HCT116 (cell line): ENCODE measurements around the gene HCRT. TPM values are rescaled to one million over a fixed set of nuclear protein-coding genes. Genes with fewer than 3 reads are reported as not detected.

Experiments
- ATAC-seq: fragments of 200-7000 bp; cut with Tn5 transposase; 2 replicates; pipeline ENCODE4 v1.9.1; 2020; ENCODE audit warnings: mild to moderate bottlenecking, moderate library complexity
- BruUV-seq: library from RNA; stranded (reverse); fragments of 400-500 nt; replicated peaks from 2 replicates; lab custom pipeline; 2021; lab: Mats Ljungman, UMichigan
- CTCF ChIA-PET: fragments of 300-600 bp; sonication (Branson Sonifier 250); formaldehyde crosslinking; loops from one replicate; lab custom pipeline; 2021; ENCODE audit warnings: antibody characterized with exemption; lab: Charles Lee
- POLR2A ChIA-PET: fragments of 300-600, 350-600 bp; sonication (Branson Sonifier 250); formaldehyde crosslinking; loops from one replicate; lab custom pipeline; 2021; ENCODE audit warnings: antibody characterized with exemption; lab: Charles Lee
- RAD21 ChIA-PET, 2 experiments: fragments of 300-600 bp; sonication (Branson Sonifier 250); formaldehyde crosslinking; loops; one replicate each; lab custom pipeline; 2023; ENCODE audit warnings: low total read pairs in 2 of 2; ENCODE audit not compliant: uncharacterized antibody in 2 of 2, unreplicated experiment in 2 of 2, low non-redundant PET in 1 of 2; lab: Charles Lee
- DNase-seq: peaks from one replicate; pipeline ENCODE4 v3.0.0-alpha.2; 2010; ENCODE audit warnings: low read depth, low spot score
- H2AFZ ChIP-seq: fragments of 200-600 bp; shearing (Covaris generic), sonication (generic); 2 replicates; pipeline ENCODE4 v1.6.1; 2017; ENCODE audit warnings: low read depth, mixed run types, mixed read lengths, antibody characterized with exemption, low read length; ENCODE audit not compliant: poor library complexity, severe bottlenecking
- H3K27ac ChIP-seq: 2 replicates; pipeline ENCODE4 v1.5.1; 2012; ENCODE audit warnings: low read depth, low read length
- H3K27me3 ChIP-seq: fragments of 200-600 bp; sonication (generic); 2 replicates; pipeline ENCODE4 v1.6.1; 2016; ENCODE audit warnings: mixed run types, low read length, mixed read lengths; ENCODE audit not compliant: insufficient read depth
- H3K36me3 ChIP-seq, 2 experiments: fragments of 200-500 bp in 1 of 2; fragments of 200-600 bp in 1 of 2; sonication (Bioruptor generic) in 1 of 2; sonication (generic) in 1 of 2; 2 replicates each; pipeline versions ENCODE4 v1.5.1 to v1.6.1; 2014 to 2016; ENCODE audit warnings: low read length in 2 of 2, inconsistent platforms in 1 of 2, mixed read lengths in 1 of 2, mixed run types in 1 of 2; ENCODE audit not compliant: insufficient read depth in 2 of 2, control insufficient read depth in 1 of 2
- H3K4me1 ChIP-seq, 2 experiments: fragments of 200-600 bp in 1 of 2; sonication (generic) in 1 of 2; 2 replicates each; pipeline versions ENCODE4 v1.5.1 to v1.6.1; 2012 to 2017; ENCODE audit warnings: low read length in 2 of 2, inconsistent platforms in 1 of 2, mild to moderate bottlenecking in 1 of 2, mixed read lengths in 1 of 2, mixed run types in 1 of 2, moderate library complexity in 1 of 2; ENCODE audit not compliant: insufficient read depth in 2 of 2, control insufficient read depth in 1 of 2
- H3K4me2 ChIP-seq: fragments of 200-600 bp; sonication (generic); 2 replicates; pipeline ENCODE4 v1.6.1; 2017; ENCODE audit warnings: mixed run types, low read length, mixed read lengths
- H3K4me3 ChIP-seq, 2 experiments: fragments of 200-600 bp in 1 of 2; sonication (generic) in 1 of 2; replicated peaks in 1 of 2; 2 replicates each; pipeline ENCODE4 v1.5.1; 2011 to 2016; ENCODE audit warnings: low read length in 2 of 2, control low read depth in 1 of 2, low read depth in 1 of 2, mild to moderate bottlenecking in 1 of 2, mixed read lengths in 1 of 2, mixed run types in 1 of 2
- H3K79me2 ChIP-seq: fragments of 200-600 bp; sonication (generic); 2 replicates; pipeline ENCODE4 v1.6.1; 2017; ENCODE audit warnings: mild to moderate bottlenecking, mixed run types, low read length, moderate library complexity, mixed read lengths; ENCODE audit not compliant: insufficient read depth
- H3K9ac ChIP-seq: fragments of 200-600 bp; sonication (generic); 2 replicates; pipeline ENCODE4 v1.6.1; 2016; ENCODE audit warnings: low read length, mixed read lengths
- H3K9me2 ChIP-seq: fragments of 200-600 bp; sonication (generic), shearing (Covaris generic); 2 replicates; pipeline ENCODE4 v1.6.1; 2017; ENCODE audit warnings: mixed run types, mild to moderate bottlenecking, moderate library complexity; ENCODE audit not compliant: insufficient read depth
- H3K9me3 ChIP-seq, 2 experiments: fragments of 200-500 bp in 1 of 2; fragments of 200-600 bp in 1 of 2; sonication (Bioruptor generic) in 1 of 2; sonication (generic) in 1 of 2; 2 replicates each; pipeline ENCODE4 v1.6.1; 2014 to 2017; ENCODE audit warnings: low read length in 2 of 2, mixed read lengths in 2 of 2, inconsistent platforms in 1 of 2, low read depth in 1 of 2, mild to moderate bottlenecking in 1 of 2, mixed run types in 1 of 2, moderate library complexity in 1 of 2; ENCODE audit not compliant: control insufficient read depth in 1 of 2, insufficient read depth in 1 of 2
- H4K20me1 ChIP-seq: fragments of 200-600 bp; sonication (generic), shearing (Covaris generic); 2 replicates; pipeline ENCODE4 v1.6.1; 2017; ENCODE audit warnings: mixed run types, mild to moderate bottlenecking, moderate library complexity; ENCODE audit not compliant: insufficient read depth
- CBX3 ChIP-seq: IDR thresholded peaks from 2 replicates; pipeline ENCODE4 v1.6.1; 2012; ENCODE audit warnings: low read depth
- EZH2 ChIP-seq: fragments of 200-600 bp; sonication (generic); IDR thresholded peaks from 2 replicates; pipeline ENCODE4 v1.6.1; 2017; ENCODE audit warnings: antibody characterized with exemption, mixed run types
- FOSL1 ChIP-seq: IDR thresholded peaks from 2 replicates; pipeline ENCODE4 v1.6.1; 2012; ENCODE audit warnings: low read depth
- MAX ChIP-seq: IDR thresholded peaks from 2 replicates; pipeline ENCODE4 v1.6.1; 2012
- POLR2A ChIP-seq: IDR thresholded peaks from 2 replicates; pipeline ENCODE4 v1.7.0; 2011; ENCODE audit warnings: borderline replicate concordance; ENCODE audit not compliant: insufficient read depth, insufficient read length; ENCODE audit errors: extremely low read depth
- POLR2AphosphoS5 ChIP-seq: IDR thresholded peaks from 2 replicates; pipeline ENCODE4 v1.6.1; 2011; ENCODE audit warnings: mild to moderate bottlenecking, low read depth, low read length, moderate library complexity
- RAD21 ChIP-seq: IDR thresholded peaks from 2 replicates; pipeline ENCODE4 v1.6.1; 2012; ENCODE audit warnings: low read depth, mild to moderate bottlenecking
- REST ChIP-seq: IDR thresholded peaks from 2 replicates; pipeline ENCODE4 v1.6.1; 2012; ENCODE audit warnings: low read depth
- SIN3A ChIP-seq: IDR thresholded peaks from 2 replicates; pipeline ENCODE4 v1.6.1; 2012; ENCODE audit warnings: low read depth
- YY1 ChIP-seq: IDR thresholded peaks from 2 replicates; pipeline ENCODE4 v1.6.1; 2011; ENCODE audit warnings: low read length, low read depth, moderate library complexity, mild to moderate bottlenecking; ENCODE audit not compliant: insufficient replicate concordance; ENCODE audit errors: extremely low read depth
- ZFX ChIP-seq: fragments of 450-650 bp; IDR thresholded peaks from 2 replicates; pipeline ENCODE4 v1.6.1; 2017
- ZNF274 ChIP-seq: fragments of 200-500 bp; sonication (Bioruptor generic); IDR thresholded peaks from 2 replicates; pipeline ENCODE4 v1.6.1; 2014; ENCODE audit warnings: mild to moderate bottlenecking, low read depth, low read length, inconsistent platforms
- intact Hi-C: fragments of 100-400 bp; cut with micrococcal nuclease; formaldehyde crosslinking; loops from 2 replicates; pipeline ENCODE4 v1.10.0; 2022
- total RNA-seq: library from RNA; stranded (reverse); gene quantifications from one replicate; pipeline ENCODE4 v1.2.1, GENCODE V29; 2021; ENCODE audit not compliant: unreplicated experiment
- TF ChIP-seq, protein P1 (sequence below): IDR thresholded peaks from 2 replicates; pipeline ENCODE4 v1.6.1; 2012

Gene HCRT
- total RNA-seq, 1 experiment from 2014 or later = not detected

DNA sequence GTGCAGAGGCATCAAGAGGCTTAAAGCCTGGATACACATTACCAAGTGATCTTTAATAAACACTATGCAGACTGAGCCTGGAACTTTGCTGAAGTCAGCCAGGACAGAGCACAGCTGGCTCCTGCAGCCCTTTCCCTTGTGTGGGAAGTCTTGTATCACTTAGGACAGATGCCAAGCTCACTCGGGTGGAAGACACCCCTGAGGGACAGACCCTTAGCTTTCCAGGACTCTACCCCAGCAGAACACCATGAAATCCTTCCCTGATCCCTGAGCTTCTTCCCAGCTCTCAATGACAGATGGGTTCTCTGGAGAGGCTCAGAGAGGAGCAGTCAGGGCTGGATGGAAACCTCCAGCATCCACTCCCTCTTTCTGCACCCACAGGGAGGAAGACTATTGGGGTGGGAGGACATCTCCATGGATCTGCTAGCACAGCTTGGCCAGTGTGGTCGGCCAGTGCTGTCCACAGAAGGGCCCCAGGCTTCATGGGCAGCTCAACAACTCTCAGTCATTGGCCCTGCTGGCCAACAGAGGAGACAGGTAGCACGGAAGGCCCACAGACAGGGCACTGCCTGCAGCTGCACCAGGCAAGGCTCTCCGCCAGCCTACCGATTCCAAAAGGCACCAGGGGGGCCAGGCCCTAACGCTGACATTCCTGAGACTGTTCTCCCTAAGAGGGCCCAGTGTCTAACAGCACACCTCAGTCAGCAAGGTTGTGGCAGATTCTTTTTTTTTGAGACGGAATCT lies 46.3 kb downstream of the HCRT start (continued):
- TF ChIP-seq REST (no peak), POLR2A (no peak)

DNA sequence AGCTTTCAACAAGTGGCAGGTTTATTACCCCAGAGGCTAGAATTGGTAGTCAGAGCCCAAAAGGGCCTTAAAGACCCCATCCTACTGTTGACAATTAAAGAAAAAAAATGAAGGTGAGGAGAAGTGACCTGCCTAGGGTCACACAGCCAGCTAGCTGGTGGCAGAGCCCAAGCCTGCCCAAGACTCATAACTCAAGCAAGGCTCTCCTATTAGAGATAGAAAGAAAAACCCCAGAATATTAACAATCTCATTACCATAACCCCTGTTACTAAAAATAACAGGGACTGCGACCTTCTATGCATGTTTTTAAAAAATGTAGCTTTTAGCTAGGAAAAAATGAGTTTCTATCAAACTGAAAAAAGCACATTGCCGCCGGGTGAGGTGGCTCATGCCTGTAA lies 48.6 kb downstream of the HCRT start:
- no peak for DNase-seq
- Histone ChIP-seq H3K9me3 (no peaks in the 10 kb centered on the region), H3K4me1 (peaks cover 0 to 11% of the 10 kb centered on the region in 2 experiments; a peak in 2 of 4 replicates), H3K4me2 (no peak overlapping the region), H3K4me3 (no peak overlapping the region), H4K20me1 (no peaks in the 10 kb centered on the region), H3K9me2 (no peaks in the 10 kb centered on the region), H3K9ac (no peak overlapping the region), H3K36me3 (peaks cover 4 to 16% of the 10 kb centered on the region in 2 experiments; a peak in 3 of 4 replicates), H2AFZ (no peak overlapping the region), H3K27ac (no peak overlapping the region), H3K27me3 (no peaks in the 10 kb centered on the region), H3K79me2 (peaks cover 96% of the 10 kb centered on the region)
- CTCF ChIA-PET = no interaction called here
- no TSS peak for BruUV-seq
- POLR2A ChIA-PET = no interaction called here
- RAD21 ChIA-PET = no interaction called here
- TF ChIP-seq, protein P1, sequence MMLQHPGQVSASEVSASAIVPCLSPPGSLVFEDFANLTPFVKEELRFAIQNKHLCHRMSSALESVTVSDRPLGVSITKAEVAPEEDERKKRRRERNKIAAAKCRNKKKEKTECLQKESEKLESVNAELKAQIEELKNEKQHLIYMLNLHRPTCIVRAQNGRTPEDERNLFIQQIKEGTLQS = no peak
- TF ChIP-seq ZNF274 (no peak), YY1 (no peak), CBX3 (no peak), POLR2AphosphoS5 (no peak), RAD21 (no peak), SIN3A (no peak), EZH2 (no peak), FOSL1 (no peak), ZFX (no peak), MAX (no peak)
- no peak for ATAC-seq
- intact Hi-C loops = no loop called here
